IPS-18c (cell line): ENCODE results near the gene NRP2.

Experiments
- H3K4me3 ChIP-seq: 2 replicates; pipeline ENCODE4 v1.7.0; 2013; ENCODE audit warnings: low read depth, mild to moderate bottlenecking, low read length, moderate library complexity; ENCODE audit not compliant: insufficient read depth
- H3K9me3 ChIP-seq: one replicate; pipeline ENCODE4 v1.6.1; 2013; ENCODE audit warnings: mild to moderate bottlenecking, low read length, moderate library complexity; ENCODE audit not compliant: control insufficient read depth, insufficient read depth

The NRP2 gene

DNA sequence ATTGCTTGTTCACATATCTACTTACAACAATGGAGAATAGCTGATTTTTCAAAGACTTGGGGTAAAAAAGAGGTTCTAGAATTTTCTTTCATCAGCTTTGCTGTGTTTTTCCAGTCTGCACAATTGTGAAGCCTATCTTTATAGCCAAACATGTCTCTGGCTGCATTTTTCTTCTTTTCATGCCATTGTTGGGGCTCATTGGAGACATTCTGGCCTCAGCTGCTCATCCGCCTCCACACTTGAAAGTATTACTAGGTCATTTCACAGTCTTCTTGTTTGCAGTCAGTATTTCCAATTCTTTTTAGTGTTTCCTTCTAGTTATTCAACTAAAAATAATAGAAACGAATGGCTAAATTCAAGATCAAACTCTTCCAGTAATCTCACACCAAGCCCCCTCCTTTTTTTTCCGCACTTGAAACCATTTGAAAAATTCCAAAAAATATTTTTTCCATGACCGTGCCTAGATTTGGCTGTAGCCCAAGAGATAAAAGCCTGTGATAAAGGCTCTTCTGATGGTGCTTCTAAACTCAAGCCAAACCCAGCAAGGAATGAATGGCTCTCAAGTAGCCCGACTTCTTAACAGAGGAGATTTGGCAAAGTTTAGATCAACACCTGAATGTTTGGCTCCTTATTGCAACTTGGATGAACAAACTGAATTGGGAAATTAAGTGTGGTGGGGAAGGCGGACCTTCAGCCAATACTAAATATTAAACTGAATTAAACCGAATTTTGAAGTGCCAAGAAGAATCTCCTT, 103.4 kb downstream of the NRP2 start:
- H3K4me3 ChIP-seq, result no peak overlapping the region
- no peaks in the 10 kb centered on the region for H3K9me3 ChIP-seq

DNA sequence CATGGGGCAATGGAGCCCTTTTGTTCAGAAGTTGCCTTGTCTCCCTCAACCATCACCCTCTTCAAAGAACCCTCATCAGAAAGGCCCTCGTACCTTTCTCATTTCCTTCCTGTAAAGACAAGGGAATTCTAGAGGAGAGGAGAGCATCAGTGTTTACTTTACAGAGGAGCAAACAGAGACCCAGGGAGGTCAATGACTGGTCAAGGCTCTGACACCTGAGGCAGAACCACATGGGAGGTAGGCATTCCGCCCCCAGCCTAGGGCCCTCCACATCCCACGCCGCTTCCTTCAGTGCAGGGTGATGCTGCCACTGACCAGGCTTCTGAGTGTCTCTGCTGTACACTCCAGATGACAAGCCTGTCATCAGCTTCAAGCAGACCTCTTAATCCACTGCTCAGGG, 104.7 kb downstream of the NRP2 start:
- H3K9me3 ChIP-seq, result no peaks in the 10 kb centered on the region
- no peak overlapping the region for H3K4me3 ChIP-seq

DNA sequence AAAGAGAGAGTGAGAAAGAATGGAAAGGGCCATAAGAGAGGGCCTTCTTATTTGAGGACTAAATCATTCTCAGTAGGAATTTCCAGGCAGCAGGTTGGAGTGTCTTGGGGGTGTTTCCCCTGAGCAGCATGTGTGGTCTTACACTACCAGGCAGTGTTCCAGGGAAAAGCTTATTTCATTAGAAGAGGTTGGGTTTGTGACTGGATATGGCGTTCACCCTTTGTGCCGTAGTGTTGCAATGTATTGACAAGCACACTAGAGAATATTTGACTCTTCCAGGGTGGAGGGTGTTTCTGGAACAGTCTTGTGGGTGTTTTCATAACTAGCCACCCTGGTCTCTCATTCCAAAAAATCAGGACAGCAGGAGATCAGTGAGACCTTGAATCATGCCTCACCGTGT, 105.5 kb downstream of the NRP2 start:
- Histone ChIP-seq H3K4me3 (no peak overlapping the region), H3K9me3 (no peaks in the 10 kb centered on the region)

DNA sequence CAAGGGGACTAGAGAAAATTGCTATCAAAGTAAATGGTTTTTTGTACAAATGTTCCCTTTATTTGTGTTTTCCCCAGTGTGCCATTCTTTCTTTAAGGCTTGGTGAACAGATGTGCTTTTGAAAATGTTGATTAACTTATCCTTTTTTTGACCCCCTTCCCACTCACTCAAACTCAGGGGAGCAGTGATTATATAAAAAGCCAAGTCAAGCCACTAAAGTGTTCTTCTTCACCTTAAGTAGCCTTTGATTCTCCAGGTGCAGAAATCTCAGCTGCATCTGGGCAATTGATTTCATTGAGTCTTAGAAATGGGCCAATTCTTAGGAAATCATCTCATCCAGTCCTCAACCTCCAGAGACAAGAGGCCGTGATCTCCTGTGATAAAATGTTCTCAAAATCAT, 107.6 kb downstream of the NRP2 start:
- Histone ChIP-seq H3K9me3 (no peaks in the 10 kb centered on the region), H3K4me3 (no peak overlapping the region)

DNA sequence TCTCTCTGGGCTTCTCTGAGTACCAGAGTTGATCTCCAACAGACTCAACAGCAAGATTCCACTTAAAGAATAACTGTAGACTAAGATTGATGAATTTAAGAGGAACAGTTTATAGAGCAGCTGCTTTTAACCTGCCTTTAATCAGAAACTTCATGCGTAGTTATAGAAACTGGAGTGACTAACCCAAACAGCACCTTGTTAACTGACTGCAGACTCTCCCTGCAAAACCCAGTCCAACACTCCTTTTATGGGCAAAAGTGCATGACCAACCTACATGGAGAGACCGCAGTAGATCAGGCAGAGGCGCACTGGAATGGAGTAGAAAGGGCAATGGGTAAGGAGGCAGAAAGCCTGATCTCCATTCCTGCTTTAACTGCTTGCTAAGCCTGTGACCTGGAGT, 110.6 kb downstream of the NRP2 start:
- H3K4me3 ChIP-seq, result no peak overlapping the region
- H3K9me3 ChIP-seq, result no peaks in the 10 kb centered on the region

DNA sequence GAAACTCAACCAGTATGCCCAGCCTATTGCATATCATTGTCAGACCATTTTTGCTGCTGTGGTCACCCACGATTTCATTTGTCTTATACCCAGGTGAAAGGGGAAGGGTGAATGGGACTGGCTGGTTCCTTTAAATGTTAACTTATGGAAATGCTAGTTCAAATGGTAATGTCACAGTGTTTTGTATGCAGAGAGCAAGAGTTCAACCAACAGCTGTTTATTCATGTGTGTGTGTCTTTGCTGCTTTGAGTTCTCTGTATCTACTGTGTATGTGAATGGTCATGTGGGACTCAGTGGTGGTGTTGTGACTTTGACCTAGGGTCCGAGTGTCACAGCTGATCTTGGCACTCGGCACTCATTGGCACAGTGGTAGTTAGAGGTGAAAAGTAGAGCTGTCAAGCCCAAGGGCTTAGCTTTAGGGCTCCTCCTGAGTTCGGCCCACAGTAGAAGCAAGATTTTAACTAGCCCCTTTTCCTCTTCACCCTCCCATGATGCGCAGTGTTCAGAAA, 114.6 kb downstream of the NRP2 start:
- Histone ChIP-seq H3K4me3 (no peak overlapping the region), H3K9me3 (peaks cover 5% of the 10 kb centered on the region)

DNA sequence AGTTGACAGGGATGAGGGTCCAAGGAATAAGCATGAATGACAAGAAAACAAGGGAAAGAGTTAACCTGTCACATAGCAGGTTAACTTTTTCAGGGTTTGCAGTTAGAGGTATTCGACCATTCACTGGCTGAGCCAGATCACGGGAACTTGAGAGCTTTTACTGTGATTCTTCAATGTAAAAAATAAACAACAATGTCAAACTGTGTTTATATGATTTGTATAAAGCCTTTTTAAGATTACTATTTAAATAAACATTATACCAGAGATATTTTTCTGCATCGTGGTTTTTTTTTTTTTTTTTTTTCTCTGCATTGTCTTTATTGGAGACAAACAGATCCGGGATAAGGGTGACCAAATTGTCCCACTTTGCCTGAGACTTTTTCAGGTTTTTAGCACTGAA, 115.6 kb downstream of the NRP2 start:
- H3K4me3 ChIP-seq, result no peak overlapping the region
- H3K9me3 ChIP-seq, result peaks cover 8% of the 10 kb centered on the region

DNA sequence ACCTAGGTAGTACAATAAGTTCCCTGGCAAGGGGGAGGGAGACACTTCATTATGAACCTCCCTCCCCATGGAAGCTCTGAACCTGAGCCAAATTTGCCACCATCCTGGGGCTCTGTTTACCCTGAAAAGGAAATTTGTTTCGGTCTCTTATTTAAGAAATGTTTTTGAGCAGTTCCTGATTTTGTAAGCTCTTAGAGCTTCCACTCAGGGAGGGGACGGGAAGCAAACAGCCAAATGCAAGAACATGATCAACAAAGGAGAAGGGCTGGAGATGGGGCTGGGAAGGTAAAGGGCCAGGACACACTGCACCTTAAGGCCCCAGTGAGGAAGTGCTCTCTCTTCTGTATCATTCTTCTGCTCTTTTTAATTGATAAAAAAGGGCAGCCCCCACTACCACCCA, 117.9 kb downstream of the NRP2 start:
- Histone ChIP-seq H3K9me3 (peaks cover 8% of the 10 kb centered on the region), H3K4me3 (no peak overlapping the region)

DNA sequence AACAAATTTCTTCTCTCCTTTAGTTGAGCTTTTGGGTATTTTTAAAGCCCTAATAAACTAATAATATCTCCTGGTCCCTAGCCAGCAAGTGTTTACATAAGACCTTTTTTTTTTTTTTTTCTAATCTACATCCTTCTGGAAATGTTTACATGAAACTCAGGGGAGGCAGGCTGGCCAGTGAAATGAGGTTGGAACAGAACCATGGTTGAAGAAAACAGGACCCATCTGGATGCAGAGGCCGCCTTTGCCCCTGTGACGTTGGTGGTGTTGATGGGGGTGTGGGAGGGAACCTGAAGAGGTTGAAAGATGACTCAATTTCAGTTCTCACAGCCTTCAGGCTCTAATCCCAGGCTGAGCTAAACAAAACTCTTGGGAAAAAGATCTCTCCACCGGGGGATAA, 118.5 kb downstream of the NRP2 start:
- H3K9me3 ChIP-seq, result peaks cover 8% of the 10 kb centered on the region

DNA sequence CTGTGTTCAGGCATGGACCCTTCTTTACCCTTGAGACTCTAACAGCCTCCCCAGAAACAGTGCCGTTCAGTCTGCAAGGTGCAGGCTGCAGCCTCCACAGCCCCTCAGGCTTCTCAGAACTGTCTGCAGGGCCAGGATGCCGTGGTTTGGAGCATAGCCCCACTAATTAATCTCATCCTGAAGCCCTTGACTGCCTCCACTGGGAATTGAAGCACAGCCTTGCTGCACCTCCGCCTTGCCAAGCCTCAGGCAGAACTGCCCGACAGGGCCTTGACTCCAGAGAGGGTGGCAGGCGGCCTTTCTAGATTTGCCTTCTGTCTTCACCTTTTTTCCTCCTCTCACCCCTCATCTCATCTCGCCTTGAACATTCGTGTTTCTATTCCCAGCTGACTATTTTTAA, 119.8 kb downstream of the NRP2 start:
- H3K4me3 ChIP-seq, result no peak overlapping the region
- H3K9me3 ChIP-seq, result peaks cover 8% of the 10 kb centered on the region

More for the DNA sequence above, 118.5 kb downstream of the NRP2 start:
- no peak overlapping the region for H3K4me3 ChIP-seq

DNA sequence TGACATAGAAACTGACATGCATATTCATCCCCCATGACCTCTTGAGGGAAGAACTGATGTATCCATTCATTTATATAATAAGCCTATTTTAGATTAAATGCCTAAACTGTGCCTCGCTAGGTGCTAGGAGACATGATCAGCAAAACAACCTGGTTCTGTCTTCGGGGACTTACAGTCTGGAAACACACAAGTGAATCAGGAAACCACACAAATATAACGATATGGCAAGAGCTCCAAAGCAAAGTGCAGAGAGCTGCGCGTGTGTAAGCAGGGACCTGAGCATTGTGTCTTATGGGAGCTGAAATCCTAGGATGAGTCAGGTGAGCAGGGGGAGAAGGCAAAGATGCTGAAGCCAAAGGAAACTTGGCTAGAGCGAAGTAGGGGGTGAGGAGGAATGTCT, 120.6 kb downstream of the NRP2 start:
- H3K9me3 ChIP-seq, result peaks cover 8% of the 10 kb centered on the region
- no peak overlapping the region for H3K4me3 ChIP-seq

DNA sequence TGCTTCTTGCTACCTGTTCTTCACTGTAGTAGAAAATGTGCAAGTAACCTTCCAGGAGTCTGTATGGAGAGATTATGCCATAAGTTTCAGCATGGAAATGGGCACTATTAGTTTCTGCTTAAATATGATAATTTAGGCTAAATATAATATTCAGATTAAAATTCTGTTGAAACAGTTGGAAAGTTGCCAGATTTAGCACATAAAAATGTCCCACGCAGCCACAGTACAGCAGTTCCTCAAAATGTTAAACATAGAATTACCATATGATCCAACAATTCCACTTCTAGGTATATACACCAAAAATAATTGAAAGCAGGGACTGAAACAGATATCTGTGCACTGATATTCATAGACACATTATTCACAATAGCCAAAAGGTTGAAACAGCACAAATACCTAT, 121.2 kb downstream of the NRP2 start:
- Histone ChIP-seq H3K9me3 (peaks cover 7% of the 10 kb centered on the region), H3K4me3 (no peak overlapping the region)

DNA sequence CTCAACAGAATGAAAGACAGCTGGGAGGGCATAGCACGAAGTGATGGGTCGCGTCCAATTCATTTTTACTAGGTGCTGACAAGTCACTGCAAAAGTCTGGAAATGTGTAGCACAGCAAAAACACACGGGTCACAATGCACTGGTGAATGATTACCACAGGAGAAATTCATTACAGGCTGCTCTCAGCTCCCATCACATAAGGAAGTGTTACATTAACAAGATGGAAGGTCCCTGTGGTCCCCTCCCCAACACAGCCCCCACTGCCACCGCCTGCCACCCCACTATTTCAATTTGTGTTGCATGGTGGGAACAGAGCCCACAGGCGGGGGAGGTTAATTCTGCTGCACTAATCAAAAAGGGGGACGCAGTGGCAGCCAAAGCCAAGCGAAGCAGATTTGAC, 122.8 kb downstream of the NRP2 start:
- no peak overlapping the region for H3K4me3 ChIP-seq
- peaks cover 5% of the 10 kb centered on the region for H3K9me3 ChIP-seq

DNA sequence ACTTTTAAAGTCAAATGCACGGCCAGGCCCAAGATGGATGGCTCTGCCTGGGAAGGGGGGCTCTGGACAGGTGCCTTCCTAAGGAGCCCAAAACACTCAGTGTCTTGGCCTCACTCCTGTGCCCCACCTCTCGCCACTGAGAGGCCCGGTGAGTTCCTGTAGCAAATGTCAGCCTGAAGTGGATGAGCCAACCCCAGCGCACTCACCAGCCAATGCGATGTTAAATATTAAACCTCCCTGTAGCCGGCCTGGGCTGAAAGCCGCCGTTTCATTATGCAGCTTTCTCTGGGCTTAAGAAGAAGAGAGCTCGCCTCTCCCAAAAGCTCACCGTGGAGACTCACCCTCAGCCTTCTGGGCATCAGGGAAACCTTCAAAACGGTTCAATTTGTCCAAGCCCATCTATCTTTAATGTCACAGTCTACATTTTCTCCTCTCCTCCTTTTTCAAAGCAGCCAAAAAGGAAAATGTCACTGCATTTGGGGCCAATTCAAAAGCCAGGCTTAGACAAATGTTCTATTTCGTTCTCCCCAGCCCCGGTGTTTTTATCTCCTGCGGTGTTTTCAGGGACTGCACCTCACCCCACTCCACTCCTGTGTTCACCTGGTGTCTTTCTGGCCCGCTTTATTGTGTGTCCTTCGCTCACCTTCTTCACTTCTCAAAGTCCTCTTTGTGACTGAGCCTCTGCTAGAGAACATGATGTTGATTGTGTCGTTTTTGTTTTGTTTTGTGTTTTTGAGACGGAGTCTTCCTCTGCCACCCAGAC, 124.0 kb downstream of the NRP2 start:
- Histone ChIP-seq H3K9me3 (peaks cover 5% of the 10 kb centered on the region), H3K4me3 (no peak overlapping the region)

DNA sequence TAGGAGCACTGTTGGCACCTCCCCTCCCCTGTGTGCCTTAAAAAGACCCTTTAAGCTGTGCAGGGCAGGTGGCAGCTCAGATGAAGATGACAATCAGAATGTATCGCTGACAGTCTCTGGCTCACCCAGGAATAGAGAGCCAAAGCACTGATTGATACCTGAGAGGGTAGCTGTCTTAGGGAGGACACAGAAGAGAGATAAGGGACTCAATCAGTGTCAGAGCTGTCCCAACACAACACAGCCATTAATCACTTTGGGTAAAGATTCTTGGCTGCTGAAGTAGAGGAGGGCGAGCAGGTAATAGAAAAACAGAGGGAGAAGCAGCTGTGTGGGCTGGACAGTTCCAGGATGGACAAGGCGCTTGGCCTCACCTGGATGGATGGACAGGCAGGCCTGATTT, 124.9 kb downstream of the NRP2 start:
- Histone ChIP-seq H3K9me3 (peaks cover under 1% of the 10 kb centered on the region), H3K4me3 (no peak overlapping the region)

DNA sequence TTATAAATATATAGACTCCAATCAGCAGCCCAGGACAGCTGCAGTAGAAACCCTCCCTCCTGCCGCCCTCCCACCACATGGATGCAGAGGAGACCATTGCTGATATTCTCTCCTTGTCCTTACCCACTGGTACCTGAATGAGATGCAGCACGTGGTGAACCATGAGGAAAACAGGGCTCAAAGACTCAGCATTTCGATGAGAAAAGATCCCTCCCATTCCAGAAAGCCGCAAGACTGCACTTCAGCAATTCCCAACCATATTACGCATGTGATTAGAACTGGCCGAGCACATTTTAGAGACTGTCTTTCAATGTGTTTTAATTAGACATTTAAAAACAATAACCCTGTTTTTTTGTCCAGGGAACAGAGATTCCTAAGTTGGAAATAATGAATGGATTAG, 125.5 kb downstream of the NRP2 start:
- no peak overlapping the region for H3K4me3 ChIP-seq
- H3K9me3 ChIP-seq, result no peaks in the 10 kb centered on the region

DNA sequence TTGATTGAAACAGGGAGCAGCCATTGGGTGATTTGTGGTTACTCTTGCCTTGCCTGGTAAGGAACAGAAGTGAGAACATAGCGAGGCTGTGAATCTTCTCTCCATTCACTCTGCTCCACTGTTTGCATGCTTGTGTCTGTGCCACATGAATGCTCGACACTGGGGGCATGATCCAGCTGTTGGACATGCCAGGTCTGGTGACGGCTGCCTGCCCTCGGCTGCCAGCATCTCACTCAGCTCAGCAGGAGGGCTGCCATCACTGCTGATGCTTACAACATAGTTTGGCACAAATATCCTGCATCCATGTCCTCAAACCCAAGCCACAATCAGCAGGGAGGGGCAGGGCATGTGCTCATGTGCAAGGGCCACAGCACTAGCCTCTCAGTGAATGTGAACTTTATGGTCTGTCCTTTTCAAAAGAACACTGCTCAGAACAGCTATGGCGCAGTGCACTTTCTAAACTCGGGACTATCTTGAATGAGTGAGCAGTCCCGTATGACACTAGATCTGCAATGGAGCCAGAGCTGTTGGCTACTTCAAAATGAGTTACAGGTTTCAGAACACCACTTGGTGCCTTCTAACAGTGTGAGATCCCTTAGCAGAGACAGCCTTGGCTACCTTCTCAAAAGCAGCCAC, 126.3 kb downstream of the NRP2 start:
- Histone ChIP-seq H3K4me3 (no peak overlapping the region), H3K9me3 (no peaks in the 10 kb centered on the region)

DNA sequence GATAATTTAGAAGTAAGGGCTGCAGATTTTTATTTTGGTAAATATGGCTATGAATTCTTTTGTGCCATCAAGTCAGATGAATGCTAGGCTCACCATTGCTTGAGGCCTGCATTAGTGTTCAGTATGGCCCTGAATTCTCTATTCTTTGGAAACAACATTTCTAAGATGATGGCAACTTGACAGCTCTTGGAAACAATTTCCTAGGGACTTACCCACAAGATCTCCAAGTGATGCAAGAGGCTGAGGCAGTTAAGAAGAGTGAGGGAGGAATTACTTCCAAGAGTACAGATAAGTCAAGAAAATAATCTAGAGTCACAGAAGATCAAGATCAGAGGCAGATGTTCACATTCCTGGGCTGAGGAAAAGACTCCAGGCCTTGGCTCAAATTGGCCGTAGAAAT, 129.1 kb downstream of the NRP2 start:
- Histone ChIP-seq H3K9me3 (no peaks in the 10 kb centered on the region), H3K4me3 (no peak overlapping the region)
